Activated CD4-positive, CD25-positive, alpha-beta regulatory T cell treated with anti-CD3 and anti-CD28 coated beads, Interleukin-2, amount 50 U/mL, for 24 hours (primary cell): ENCODE results near the gene SNRPB.
A peak's percentile ranks its signal among the peaks of the same experiment; 100 is the strongest.
"Not testable (repeated sequence)": the region's sequence is repeated elsewhere in the genome, so short reads cannot be mapped to it uniquely, and the experiment has no call there.

Experiments used
- ATAC-seq, 2 donors: fragments of 150-1000 bp; cut with Tn5 transposase; one replicate each; pipeline ENCODE4 v1.10.0; 2021; ENCODE audit warnings: mild to moderate bottlenecking in 1 of 2, moderate library complexity in 1 of 2

Gene SNRPB

GRCh38 chr20:2470423-2471193 lies at the start of gene SNRPB:
Gene SNRPB (minus strand): TSS chr20:2470789. CDS start chr20:2470690, 99 bp downstream.
- ATAC-seq = peak; percentile 94 to 96

- ATAC-seq = no peak
These were observed 48.7 kb upstream of the SNRPB start for GRCh38 chr20:2519115-2519809.

- no peak for ATAC-seq
These were observed 48.0 kb upstream of the SNRPB start for GRCh38 chr20:2518558-2518957.

GRCh38 chr20:2518096-2518495 lies 47.5 kb upstream of the SNRPB start:
- ATAC-seq = no peak

GRCh38 chr20:2516399-2516798 lies 45.8 kb upstream of the SNRPB start:
- no peak for ATAC-seq

- ATAC-seq = no peak
These were observed 44.6 kb upstream of the SNRPB start for GRCh38 chr20:2515203-2515602.

GRCh38 chr20:2509794-2510193 lies 39.2 kb upstream of the SNRPB start:
- ATAC-seq = no peak

GRCh38 chr20:2509468-2509781 lies 38.8 kb upstream of the SNRPB start:
- ATAC-seq = no peak

GRCh38 chr20:2508631-2509467 lies 38.3 kb upstream of the SNRPB start, which contains the start of gene ZNF343:
Gene ZNF343 (minus strand): TSS chr20:2508915. CDS start chr20:2493895, 15,020 bp downstream.
- peak; percentile 96 to 97 for ATAC-seq

- no peak for ATAC-seq
These were observed 37.5 kb upstream of the SNRPB start for GRCh38 chr20:2507875-2508630.

- no peak for ATAC-seq
These were observed 36.9 kb upstream of the SNRPB start for GRCh38 chr20:2507464-2507863.

GRCh38 chr20:2506426-2506825 lies 35.8 kb upstream of the SNRPB start:
- not testable (repeated sequence) for ATAC-seq

- not testable (repeated sequence) for ATAC-seq
These were observed 34.2 kb upstream of the SNRPB start for GRCh38 chr20:2504803-2505202.

- ATAC-seq = not testable (repeated sequence)
These were observed 32.3 kb upstream of the SNRPB start for GRCh38 chr20:2502808-2503384.

GRCh38 chr20:2485661-2486060 lies 15.1 kb upstream of the SNRPB start:
- no peak for ATAC-seq

- ATAC-seq = no peak
These were observed 14.5 kb upstream of the SNRPB start for GRCh38 chr20:2485080-2485479.

- ATAC-seq = no peak
These were observed 12.9 kb upstream of the SNRPB start for GRCh38 chr20:2483504-2483903.

- no peak for ATAC-seq
These were observed 9.8 kb upstream of the SNRPB start for GRCh38 chr20:2480381-2480780.

- ATAC-seq = no peak
These were observed 6.4 kb upstream of the SNRPB start for GRCh38 chr20:2476742-2477615.

- no peak for ATAC-seq
These were observed 5.5 kb upstream of the SNRPB start for GRCh38 chr20:2475850-2476741.
